ENCODE data around the gene FAM107A.
"Not testable (repeated sequence)": the region's sequence is repeated elsewhere in the genome, so short reads cannot be mapped to it uniquely, and the experiment has no call there.

The FAM107A gene

DNA sequence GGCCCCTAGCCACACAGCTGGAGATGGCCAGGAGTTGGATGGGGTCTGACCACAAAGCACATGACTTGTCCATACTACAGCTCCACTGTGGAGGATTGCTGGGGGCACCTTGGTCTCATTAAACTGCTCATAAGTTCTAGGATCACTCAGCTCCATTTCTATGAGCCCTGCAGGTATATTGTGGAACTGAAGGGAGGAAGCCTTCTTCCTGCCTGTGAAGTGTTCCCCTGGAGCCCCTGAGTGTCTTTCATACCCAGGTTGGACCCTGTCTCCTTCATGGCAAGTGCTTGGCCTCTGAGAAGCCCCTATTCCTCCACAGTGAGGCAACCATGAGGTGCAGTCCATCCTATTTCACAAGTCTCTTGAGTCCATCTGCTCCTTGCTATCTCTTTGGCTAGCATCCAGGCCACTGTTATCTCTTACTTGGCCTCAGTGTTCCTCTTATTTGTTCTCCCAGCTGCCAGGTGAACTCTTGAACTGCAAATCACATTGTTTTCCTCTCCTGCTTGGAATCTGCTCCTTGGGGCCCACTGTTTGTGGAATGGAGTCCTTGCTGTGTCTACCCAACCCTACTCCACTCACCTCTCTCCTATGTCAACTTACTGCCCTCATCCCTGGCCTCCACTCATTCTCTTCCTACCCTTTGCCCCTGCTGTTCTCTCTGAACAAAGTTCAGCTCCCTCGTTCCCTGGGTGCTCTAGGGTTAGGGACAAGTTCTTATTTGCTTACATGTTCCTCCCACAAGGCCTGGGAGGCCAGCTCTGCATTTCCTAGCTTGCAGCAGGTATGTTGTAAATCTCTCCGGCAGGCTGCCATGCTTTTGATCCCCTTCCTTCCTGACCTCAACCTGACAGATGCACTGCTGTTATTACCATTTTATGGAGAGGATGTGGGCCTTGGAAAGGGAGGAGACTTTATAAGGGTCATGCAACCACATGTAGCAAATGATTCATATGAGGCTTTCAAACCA, 41.4 kb downstream of the FAM107A start:
- no peak for DNase-seq

DNA sequence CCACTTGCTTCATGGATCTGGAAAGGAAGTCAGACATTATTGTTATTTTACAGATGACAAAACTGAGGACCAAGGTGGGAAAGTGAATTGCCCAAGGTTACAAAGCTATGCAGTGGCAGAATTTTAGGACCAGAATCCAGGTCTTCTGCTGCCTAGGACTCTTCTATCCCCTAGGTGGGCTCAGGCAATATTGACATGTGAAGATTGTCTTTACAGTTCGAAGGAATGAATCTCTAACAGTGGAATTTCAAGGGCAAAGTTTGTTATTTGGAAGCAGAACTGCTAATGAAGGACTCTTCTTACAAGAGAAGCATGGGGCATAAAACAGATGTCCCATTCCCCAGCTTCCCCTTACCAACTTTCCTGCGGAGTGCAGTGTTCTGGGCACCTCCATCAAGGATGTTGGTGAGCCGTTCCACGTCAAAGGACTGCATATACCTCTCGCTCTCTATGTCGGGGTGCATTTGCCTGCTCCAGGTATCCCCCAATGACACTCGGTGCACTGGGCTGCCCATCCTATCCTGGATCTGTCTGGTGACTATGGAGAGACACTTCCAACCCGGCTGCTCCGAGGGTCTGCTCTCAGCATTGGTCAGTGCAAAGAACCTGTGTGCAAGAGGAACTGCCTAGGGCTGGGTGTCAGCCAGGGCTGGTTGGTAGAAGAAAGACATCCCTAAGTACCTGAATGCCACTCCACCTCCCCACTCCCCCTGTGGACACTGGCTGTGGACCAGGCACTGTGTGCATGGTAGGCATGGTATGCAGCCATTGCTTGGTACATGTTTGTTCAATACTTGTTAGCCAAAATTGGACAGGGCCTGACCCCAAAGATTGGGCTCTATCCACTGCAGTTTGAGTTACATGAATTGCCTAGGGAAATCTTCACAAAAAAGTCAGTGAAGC, 42.3 kb downstream of the FAM107A start:
- no peak for DNase-seq

DNA sequence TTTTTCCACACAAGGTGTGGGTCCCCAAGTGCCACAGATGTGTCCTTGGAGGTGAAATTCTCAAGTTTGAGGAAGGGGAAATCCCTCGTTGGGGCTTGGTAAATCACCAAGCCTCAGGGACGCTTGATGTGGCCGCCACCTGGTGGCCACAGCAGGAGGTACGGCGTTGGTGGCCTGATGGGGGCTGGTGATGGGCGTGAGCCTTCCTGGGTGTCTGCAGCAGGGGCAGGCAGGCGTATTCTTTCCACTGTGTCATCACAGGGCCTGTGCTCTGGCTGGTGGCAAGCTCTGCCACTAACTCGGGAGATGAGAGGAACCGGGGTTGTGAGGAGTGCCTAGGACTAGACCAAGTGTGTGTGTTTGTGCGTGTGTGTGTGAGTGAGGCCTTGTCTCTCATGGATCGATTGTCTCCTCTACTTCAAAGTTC, 44.4 kb downstream of the FAM107A start:
- peak; percentile 91 to 93 for DNase-seq

DNA sequence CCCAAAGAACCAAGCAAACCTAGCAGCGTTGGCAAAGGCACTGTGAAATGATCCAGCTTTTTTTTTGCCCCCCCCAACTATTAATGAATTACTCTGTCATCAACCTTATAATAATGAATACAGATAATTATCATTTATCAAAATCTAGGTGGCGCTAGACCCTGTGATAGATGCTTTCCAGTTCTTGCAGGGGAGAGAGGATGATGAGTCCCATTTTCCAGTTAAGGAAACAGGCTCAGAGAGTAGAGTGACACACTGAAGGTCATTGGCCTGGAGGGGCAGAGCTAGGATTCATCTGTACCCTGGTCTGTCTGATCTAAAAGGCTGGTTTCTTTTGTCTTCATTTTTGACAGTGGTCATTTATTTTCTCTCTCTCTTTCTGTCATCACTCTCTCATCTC, 45.2 kb downstream of the FAM107A start:
- DNase-seq = no peak

DNA sequence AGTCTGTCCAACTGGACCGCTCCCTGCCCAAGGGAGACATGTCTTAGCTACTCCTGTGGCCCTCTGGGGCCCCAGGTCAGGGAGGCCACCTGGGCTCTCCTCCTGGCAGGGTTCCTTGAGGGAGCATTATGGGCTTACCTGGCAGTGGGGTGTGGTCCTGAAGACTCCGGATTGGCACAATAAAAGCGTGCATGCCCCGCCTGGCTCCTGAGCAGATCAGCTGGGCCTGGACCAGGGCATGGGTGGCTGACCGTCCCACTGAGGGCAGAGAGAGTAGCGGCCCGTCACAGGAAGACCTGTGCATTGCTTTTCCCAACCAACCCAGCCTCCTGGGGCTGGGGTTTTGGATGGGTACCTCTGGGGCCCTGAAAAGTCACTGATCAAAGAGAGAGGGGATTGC, 45.6 kb downstream of the FAM107A start:
- DNase-seq = no peak

DNA sequence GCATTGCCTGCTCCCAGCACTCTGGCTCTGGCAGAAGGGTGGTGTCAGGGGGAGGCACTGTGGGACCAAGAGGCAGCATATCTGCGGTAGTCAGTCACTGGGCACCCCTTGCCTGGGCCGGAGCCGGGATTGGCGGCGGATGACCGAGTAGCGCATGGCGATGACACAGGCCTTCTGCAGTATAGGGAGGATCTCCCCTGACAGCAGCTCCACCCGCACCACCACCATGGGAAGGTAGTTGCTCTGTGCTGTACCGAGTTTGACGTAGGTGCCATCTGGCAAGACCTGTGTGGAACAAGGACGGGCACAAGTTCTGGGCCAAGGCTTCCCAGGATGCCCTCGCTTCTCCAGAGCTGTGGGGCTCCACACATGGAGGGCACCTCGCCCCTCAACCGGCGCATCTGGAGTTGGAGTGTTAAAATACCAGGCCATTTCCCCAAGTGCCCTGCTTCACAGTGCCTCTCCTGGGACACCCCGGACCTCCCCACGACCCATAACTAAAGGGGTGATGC, 46.8 kb downstream of the FAM107A start:
- DNase-seq = no peak

DNA sequence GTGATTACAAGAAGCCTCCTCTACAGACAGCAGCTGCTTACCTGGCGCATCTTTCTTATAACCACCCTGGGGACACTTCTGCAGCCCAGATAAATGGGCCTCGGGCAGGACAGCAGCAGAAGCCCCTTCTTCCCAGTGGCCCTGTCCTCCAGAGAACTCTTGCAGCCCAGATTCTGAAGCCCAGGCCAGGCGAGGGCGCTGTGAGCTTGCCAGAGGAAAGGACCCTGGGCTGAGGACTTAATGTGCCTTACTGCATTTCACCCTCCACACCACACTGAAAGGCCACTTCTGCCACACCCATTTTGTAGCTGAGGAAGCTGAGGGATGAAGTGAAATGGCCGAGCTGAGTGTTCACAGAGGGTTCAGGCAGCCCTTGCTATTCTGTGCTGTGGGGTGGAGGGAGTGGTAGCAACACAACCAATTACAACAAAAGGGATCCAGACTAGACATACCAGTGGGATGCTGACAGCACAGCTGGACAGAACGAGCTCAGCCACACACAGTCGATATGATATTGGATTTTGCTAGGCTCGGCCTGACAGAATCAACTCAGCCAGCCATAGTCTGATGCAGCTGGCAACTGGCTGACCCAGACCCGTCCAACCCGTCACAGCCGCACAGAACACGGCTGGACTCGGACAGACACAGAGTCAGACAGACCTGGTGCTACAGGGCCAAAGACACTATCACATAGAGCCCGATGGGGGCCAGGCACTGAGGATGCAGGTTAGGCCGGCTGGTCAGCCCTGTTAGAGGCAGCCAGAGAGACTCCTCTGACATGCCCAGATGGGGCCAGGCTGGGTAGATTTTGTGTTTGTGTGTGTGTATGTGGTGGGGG, 47.5 kb downstream of the FAM107A start:
- DNase-seq = no peak

DNA sequence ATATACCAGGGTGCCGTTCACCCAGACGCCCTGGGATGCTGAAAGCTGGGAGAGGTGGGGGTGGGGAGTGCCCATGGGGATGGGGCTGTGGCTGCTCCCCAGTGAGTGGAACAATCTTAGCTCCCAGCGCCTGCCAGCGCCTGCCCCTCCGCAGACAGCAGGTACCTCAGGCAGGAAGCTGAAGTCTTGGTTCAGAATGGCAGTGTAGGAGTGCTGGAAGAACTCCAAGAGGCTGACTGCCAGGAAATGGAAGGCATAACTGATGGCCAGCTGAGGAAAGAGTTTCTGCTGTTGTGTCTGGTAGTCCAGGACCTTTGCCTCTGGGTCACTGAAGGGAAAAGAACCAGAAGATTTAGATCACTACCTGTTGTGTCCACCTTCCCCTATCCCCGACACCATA, 48.6 kb downstream of the FAM107A start:
- no peak for DNase-seq

DNA sequence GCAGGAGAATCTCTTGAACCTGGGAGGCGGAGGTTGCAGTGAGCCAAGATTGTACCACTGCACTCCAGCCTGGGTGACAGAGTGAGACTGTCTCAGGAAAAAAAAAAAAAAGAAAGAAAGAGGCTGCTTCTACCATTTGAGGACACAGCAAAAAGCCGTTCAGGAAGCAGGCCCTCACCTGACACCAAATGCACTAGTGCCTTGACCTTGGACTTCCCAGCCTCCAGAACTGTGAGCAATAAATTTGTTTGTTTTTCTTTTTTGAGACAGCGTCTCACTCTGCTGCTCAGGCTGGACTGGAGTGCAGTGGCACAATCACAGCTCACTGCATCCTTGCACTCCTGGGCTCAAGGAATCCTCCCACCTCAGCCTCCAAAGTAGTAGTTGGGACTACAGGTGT, 49.8 kb downstream of the FAM107A start:
- not testable (repeated sequence) for DNase-seq

DNA sequence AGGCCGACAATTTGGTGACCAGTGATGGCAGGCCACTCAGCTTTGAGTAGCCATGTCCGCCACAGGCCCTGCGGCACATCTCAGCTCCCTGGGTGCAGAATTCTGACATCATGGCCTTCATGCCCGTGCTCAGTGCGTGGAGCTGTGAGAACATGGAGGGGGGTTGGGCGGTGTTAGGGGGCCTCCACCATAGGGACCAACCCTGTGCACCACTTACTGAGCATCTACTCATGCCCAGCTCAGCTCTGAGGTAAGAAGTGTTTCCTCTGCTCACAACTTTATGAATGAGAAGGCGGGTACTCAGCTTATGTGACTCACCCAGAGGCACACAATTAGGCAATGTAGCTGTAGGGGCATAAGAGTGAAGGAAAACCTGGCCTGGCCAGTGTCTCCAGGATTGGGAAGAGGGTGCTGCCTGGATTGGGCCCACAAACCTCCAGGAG, 50.7 kb downstream of the FAM107A start:
- DNase-seq = no peak

DNA sequence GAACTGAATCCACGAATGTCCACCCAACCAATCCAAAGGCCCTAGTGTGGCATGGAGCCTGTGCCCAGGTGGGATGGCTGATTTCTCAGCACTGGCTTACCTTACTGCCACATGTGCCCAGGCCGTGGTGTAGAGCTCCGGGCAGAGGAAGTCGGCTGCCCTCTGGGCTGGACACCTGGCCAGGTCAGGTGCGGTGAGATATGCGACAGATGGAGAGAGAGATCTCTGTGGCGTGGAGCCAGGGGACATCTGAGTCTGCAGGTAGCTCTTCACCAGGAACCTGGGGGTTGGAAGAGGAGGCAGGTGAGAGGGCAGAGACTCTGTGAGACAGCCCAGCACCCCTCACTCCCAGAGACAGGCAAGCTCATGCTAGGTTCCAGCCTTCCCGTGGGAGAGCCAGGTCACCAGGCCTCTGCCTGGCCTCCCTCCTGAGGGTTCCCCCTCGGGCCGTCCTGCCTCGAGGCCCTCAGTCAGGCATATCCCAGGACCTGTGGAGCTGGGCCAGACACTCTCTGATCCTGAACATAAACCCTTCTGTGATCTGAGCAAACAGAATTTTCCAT, 52.8 kb downstream of the FAM107A start:
- DNase-seq = no peak

DNA sequence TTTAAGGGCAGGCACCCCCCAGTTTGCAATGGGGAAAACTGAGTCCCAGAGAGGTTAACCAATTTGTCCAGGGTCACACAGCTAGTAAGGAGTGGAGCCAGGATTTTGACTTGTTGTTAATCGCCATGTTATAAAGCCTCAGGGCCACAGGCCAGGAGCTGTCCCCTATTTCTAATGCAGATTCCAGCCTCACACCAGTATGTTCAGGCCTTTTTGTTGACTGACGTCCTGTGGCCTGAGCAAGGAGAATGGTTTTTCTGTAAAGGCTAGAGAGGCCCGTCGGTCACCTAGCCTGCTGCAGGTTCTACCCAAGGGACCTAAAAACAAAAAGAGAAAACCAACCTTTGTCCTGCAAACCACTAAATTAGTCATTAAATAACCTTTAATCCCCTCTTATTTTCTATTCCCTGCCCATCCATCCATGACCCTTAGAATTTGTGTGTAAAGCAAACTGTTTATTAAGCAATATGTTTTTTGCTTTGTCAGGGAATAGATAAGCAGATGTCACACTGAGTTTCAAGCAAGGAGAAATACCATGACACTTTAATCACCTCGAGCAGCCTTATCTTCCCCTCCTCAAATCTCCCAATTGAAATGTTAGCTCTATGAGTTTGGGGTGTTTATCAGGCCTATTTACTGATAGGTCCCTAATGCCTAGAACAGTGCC, 54.3 kb downstream of the FAM107A start:
- no peak for DNase-seq

DNA sequence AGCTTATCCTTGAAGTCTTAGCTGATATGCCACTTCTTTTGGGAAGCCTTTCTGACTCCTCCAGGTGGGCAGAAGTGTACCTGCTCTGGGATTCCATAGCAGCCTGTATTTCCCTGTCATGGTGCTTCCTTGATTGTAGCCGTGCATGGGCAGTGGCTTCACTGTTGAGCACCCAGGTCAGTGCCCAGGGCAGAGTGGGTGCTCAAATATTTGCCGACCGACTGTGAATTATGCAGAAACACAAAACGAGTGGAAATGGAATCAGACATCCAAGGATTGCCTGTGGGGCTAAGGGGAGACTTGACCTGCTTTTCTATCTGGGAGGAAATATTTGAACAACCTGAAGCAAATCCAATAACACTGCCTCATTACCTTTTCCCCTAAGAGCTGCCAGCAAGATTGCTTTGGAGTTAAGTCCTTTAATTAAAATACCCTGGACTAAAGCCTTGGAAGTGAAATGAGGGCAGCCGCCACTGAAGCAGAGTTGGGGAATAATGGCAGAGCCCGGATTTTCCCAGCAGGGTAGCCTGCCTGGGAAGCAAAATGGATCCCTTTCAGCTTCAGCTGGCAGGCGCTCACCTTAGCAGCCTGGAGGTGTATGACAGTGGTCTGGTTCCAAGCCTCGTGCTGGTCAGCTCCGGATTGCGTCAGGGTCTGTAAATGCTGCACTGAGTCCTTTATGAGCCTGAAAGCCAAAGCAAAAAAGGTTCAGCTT, 55.1 kb downstream of the FAM107A start:
- no peak for DNase-seq

DNA sequence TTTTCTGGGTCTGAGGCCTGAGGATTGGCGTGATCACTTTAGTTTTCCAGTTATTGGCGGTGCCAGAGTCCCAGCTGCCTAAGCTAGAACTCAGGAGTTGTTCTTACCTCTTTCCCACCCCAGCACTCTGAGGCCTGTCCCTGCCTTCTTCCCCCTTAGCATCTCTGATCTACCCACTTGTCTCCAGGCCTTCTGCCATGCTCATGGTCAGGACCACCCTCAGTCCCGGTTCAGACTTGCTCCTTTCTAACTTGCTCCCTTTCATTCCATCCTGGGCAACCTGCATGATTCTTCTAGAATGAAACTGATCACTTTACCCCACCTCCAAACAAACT, 55.9 kb downstream of the FAM107A start:
- DNase-seq = no peak

DNA sequence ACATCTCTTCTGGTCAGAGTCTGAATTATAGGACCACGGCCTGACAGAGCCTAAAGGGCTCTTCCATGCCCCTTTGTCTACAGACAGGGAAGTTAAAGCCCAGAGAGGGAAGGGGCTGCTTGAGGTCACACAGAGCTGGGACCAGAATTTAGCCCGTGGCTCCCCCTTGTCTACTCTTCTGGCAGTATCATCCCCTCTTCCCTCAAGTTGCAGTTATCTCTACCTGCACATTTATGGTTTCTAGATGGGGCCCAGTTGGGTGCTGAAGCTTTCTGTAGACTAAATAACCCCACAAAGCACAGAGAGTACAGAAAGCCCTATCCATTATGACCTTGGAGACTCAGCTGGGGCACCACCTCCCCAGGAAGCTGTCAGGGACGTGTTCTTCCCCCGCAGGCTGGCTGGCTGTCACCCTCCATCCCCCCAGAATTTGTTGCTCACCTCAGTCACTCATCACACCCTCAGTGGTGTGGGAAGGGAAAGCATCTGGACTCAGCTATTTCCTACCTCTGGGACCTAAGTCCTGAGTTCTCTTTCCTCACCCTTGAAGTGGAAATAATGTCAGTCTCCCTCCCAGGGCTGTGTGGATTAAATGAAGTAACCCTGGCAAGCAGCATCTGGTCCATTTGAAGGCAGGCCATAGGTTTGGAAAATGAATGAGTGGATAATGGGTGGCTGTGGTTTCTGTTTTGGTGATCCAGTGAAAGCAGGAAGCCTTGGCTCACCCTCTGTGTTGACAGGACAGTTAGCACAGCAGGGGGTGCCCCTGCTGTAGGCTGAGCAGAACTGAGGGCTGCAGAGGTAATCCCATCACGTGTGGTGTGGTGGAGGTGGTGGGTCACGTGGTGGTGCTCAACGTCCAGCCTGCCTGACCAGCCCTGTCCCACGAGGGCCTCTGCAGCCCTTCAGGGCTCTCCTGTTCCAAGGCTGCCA, 56.5 kb downstream of the FAM107A start:
- DNase-seq = no peak

DNA sequence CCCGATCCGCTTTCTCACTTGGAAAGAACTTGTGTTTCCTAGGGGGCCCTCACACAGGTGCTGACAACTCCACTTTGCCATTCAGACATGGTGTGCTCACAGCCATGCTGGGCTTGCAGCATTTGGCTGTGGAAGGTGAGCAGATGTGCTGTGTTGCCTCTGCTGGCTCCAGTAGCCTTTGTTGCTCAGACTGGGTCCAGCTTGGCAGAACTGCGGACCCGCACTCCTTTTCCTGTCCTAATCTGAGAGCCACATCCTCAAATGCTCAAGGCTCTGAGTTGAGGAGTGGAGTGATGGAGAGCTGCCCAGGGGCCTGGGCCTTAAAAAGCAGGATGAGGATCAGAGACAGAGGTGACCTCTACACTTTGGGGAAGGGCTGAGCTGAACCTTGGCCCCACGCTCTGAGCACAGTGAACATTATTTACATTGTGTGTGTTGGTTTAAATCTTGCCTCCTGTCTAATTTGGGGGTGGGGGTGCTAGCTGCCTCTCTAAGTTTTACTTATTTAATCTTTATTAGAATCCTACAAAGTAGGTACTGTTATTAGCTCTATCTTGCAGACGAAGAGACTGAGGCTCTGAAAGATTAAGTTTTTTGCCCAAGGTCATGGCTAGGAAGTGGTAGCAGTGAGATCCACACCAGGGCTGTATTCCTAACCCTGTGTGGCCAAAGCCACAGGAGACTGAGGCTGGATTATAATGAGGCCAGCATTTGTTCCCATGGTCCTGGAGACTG, 57.4 kb downstream of the FAM107A start:
- no peak for DNase-seq

DNA sequence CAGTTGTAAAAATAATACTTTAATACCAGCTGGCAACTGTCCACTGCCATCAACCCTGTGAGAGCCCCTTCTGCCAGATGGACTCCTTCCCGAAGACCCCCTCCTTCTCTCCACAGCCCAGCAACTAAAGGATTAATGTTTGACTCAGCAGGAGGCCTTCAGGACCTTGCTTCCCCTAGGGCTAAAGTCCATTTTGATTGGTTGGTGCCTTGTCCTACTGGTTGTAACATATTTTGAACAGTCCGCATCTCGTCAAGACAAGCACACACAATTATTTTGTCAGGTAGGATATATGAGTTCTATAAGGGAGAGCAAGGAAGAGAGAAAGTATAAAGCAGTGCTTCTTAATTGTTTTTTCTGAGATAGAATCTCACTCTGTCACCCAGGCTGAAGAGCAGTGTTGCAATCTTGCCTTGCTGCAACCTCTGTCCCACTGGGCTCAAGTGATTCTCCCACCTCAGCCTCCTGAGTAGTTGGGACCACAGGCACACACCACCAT, 58.9 kb downstream of the FAM107A start:
- no peak for DNase-seq

DNA sequence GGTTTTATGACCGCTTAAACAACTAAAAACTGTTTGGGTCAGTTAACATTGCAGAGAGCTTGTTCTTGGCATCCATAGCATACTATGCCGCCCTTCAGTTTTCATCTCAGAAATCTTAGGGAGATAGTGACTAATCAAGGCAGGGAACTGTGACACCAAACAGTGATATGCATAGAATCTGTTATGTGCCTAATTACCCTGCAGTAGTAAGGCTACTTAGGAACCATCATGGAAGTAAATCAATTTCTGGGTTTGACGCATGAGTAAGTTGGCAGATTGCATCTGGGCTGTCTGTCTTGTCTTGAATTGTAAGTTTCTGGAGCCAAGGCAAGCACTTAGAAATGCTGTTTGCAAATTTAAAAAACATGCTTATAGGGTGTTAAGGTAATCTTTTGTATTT, 62.8 kb downstream of the FAM107A start:
- DNase-seq = no peak
